ENCODE results near the gene SHISAL2A. TPM values are rescaled to one million over a fixed set of nuclear protein-coding genes. Genes with fewer than 3 reads are reported as not detected.

Gene SHISAL2A
- total and polyA plus RNA-seq, 2 of the 13 experiments (the other 11 are each of a cell fraction or from before 2014, with no cell fraction given): not detected

DNA sequence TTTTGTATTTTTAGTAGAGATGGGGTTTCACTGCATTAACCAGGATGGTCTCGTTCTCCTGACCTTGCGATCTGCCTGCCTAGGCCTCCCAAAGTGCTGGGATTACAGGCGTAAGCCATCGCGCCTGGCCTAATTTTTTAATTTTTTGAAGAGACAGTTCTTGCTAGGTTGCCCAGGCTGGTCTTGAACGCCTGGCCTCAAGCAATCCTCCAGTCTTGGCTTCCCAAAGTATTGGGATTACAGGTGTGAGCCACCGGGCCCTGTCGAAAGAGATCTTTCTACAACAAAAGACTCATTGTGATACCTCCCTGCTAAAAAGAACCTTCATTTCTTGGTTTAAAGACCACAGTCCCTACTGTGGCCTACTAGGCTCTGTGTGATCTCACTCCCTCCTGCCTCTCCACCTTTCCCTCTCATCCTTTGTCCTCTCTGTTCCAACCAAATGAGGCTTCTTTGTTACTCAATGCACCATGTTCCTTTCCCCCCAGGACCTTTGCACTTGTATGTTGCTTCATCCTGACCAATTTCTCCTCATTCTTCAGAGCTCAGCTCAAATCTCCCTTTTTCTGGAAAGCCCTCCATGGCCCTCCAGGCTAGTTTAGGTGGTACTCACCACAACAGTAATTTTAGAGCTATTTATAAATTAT lies 32.3 kb upstream of the SHISAL2A start (continued):
- TF ChIP-seq, protein P1, sequence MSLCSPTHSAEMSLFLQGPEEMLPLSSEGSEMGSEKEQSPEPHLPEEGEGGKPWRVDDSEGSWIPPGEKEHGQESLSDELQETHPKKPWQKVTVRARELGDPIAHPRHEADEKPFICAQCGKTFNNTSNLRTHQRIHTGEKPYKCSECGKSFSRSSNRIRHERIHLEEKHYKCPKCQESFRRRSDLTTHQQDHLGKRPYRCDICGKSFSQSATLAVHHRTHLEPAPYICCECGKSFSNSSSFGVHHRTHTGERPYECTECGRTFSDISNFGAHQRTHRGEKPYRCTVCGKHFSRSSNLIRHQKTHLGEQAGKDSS (CRISPR knock-in tag; IDR thresholded peaks at IDR 0.05; ENCODE audit: borderline replicate concordance, low read depth): no peak
- TF ChIP-seq TOPORS (CRISPR knock-in tag; IDR thresholded peaks at IDR 0.05) (no peak), ZIK1 (CRISPR knock-in tag; IDR thresholded peaks at IDR 0.05; ENCODE audit: borderline replicate concordance, low read depth) (no peak), ZNF292 (CRISPR knock-in tag; IDR thresholded peaks at IDR 0.05; ENCODE audit: borderline replicate concordance, low read depth) (no peak), ZFP62 (CRISPR knock-in tag; IDR thresholded peaks at IDR 0.05) (no peak), ZNF20 (CRISPR knock-in tag; IDR thresholded peaks at IDR 0.05) (no peak), HES4 (CRISPR knock-in tag; IDR thresholded peaks at IDR 0.05; ENCODE audit: borderline replicate concordance) (no peak), ZNF501 (CRISPR knock-in tag; IDR thresholded peaks at IDR 0.05) (no peak), CEBPG (CRISPR knock-in tag; IDR thresholded peaks at IDR 0.05) (peak; percentile 86), MAF1 (CRISPR knock-in tag; IDR thresholded peaks at IDR 0.05; ENCODE audit: borderline replicate concordance) (no peak)
- TF ChIP-seq, protein P2, sequence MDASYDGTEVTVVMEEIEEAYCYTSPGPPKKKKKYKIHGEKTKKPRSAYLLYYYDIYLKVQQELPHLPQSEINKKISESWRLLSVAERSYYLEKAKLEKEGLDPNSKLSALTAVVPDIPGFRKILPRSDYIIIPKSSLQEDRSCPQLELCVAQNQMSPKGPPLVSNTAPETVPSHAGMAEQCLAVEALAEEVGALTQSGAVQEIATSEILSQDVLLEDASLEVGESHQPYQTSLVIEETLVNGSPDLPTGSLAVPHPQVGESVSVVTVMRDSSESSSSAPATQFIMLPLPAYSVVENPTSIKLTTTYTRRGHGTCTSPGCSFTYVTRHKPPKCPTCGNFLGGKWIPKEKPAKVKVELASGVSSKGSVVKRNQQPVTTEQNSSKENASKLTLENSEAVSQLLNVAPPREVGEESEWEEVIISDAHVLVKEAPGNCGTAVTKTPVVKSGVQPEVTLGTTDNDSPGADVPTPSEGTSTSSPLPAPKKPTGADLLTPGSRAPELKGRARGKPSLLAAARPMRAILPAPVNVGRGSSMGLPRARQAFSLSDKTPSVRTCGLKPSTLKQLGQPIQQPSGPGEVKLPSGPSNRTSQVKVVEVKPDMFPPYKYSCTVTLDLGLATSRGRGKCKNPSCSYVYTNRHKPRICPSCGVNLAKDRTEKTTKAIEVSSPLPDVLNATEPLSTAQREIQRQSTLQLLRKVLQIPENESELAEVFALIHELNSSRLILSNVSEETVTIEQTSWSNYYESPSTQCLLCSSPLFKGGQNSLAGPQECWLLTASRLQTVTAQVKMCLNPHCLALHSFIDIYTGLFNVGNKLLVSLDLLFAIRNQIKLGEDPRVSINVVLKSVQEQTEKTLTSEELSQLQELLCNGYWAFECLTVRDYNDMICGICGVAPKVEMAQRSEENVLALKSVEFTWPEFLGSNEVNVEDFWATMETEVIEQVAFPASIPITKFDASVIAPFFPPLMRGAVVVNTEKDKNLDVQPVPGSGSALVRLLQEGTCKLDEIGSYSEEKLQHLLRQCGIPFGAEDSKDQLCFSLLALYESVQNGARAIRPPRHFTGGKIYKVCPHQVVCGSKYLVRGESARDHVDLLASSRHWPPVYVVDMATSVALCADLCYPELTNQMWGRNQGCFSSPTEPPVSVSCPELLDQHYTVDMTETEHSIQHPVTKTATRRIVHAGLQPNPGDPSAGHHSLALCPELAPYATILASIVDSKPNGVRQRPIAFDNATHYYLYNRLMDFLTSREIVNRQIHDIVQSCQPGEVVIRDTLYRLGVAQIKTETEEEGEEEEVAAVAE (CRISPR knock-in tag; IDR thresholded peaks at IDR 0.05; ENCODE audit: borderline replicate concordance): no peak
- TF ChIP-seq, protein P3, sequence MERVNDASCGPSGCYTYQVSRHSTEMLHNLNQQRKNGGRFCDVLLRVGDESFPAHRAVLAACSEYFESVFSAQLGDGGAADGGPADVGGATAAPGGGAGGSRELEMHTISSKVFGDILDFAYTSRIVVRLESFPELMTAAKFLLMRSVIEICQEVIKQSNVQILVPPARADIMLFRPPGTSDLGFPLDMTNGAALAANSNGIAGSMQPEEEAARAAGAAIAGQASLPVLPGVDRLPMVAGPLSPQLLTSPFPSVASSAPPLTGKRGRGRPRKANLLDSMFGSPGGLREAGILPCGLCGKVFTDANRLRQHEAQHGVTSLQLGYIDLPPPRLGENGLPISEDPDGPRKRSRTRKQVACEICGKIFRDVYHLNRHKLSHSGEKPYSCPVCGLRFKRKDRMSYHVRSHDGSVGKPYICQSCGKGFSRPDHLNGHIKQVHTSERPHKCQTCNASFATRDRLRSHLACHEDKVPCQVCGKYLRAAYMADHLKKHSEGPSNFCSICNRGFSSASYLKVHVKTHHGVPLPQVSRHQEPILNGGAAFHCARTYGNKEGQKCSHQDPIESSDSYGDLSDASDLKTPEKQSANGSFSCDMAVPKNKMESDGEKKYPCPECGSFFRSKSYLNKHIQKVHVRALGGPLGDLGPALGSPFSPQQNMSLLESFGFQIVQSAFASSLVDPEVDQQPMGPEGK (CRISPR knock-in tag; IDR thresholded peaks at IDR 0.05): peak; percentile 48; the same call in 1 of the 2 replicates
- TF ChIP-seq, protein P4, sequence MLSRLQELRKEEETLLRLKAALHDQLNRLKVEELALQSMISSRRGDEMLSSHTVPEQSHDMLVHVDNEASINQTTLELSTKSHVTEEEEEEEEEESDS (CRISPR knock-in tag; IDR thresholded peaks at IDR 0.05; ENCODE audit: borderline replicate concordance): no peak
- TF ChIP-seq, protein P5, sequence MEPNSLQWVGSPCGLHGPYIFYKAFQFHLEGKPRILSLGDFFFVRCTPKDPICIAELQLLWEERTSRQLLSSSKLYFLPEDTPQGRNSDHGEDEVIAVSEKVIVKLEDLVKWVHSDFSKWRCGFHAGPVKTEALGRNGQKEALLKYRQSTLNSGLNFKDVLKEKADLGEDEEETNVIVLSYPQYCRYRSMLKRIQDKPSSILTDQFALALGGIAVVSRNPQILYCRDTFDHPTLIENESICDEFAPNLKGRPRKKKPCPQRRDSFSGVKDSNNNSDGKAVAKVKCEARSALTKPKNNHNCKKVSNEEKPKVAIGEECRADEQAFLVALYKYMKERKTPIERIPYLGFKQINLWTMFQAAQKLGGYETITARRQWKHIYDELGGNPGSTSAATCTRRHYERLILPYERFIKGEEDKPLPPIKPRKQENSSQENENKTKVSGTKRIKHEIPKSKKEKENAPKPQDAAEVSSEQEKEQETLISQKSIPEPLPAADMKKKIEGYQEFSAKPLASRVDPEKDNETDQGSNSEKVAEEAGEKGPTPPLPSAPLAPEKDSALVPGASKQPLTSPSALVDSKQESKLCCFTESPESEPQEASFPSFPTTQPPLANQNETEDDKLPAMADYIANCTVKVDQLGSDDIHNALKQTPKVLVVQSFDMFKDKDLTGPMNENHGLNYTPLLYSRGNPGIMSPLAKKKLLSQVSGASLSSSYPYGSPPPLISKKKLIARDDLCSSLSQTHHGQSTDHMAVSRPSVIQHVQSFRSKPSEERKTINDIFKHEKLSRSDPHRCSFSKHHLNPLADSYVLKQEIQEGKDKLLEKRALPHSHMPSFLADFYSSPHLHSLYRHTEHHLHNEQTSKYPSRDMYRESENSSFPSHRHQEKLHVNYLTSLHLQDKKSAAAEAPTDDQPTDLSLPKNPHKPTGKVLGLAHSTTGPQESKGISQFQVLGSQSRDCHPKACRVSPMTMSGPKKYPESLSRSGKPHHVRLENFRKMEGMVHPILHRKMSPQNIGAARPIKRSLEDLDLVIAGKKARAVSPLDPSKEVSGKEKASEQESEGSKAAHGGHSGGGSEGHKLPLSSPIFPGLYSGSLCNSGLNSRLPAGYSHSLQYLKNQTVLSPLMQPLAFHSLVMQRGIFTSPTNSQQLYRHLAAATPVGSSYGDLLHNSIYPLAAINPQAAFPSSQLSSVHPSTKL (CRISPR knock-in tag; IDR thresholded peaks at IDR 0.05): 0 out of 2 replicates have a peak, but pooled peaks have one; percentile 48
- TF ChIP-seq, protein P6, sequence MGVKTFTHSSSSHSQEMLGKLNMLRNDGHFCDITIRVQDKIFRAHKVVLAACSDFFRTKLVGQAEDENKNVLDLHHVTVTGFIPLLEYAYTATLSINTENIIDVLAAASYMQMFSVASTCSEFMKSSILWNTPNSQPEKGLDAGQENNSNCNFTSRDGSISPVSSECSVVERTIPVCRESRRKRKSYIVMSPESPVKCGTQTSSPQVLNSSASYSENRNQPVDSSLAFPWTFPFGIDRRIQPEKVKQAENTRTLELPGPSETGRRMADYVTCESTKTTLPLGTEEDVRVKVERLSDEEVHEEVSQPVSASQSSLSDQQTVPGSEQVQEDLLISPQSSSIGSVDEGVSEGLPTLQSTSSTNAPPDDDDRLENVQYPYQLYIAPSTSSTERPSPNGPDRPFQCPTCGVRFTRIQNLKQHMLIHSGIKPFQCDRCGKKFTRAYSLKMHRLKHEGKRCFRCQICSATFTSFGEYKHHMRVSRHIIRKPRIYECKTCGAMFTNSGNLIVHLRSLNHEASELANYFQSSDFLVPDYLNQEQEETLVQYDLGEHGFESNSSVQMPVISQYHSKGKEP (CRISPR knock-in tag; IDR thresholded peaks at IDR 0.05): no peak

All from HepG2 (cell line).